Prostate gland (tissue), 2 donors: ENCODE measurements around the gene FBXL17.

Experiments used
- POLR2A ChIP-seq: fragments of 450-650 bp; IDR thresholded peaks from one replicate; pipeline ENCODE4 v1.6.1; 2016; ENCODE audit warnings: antibody characterized with exemption, mild to moderate bottlenecking
- TF ChIP-seq, protein P1 (sequence below), 4 experiments: fragments of 200-600 bp in 2 of 4; fragments of 450-650 bp in 2 of 4; sonication (generic) in 2 of 4; IDR thresholded peaks; 1 replicate in 3 of 4; 2 replicates in 1 of 4; pipeline ENCODE4 v1.5.1; 2016 to 2019; ENCODE audit warnings: antibody characterized with exemption in 4 of 4, mild to moderate bottlenecking in 2 of 4, moderate library complexity in 2 of 4

DNA sequence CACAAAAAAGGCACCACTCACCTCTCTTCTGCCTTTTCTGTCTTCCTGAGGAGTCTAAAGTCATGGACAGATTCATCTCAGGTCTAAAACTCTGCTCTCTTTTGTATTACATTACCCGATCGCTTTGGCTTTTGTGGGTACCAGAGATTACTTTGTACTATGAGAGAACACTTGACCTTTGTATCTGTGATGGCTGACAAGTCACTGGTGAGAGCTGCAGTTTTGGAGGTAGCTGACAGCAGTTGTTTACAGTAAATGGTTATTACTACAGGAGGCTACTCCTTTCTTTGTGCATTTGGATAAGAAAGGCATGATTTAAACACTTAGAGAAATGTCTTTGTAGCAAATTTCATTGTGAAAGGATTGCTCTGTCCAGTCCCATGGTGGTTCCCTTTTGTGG, 307.3 kb downstream of the FBXL17 start:
- TF ChIP-seq, protein P1, sequence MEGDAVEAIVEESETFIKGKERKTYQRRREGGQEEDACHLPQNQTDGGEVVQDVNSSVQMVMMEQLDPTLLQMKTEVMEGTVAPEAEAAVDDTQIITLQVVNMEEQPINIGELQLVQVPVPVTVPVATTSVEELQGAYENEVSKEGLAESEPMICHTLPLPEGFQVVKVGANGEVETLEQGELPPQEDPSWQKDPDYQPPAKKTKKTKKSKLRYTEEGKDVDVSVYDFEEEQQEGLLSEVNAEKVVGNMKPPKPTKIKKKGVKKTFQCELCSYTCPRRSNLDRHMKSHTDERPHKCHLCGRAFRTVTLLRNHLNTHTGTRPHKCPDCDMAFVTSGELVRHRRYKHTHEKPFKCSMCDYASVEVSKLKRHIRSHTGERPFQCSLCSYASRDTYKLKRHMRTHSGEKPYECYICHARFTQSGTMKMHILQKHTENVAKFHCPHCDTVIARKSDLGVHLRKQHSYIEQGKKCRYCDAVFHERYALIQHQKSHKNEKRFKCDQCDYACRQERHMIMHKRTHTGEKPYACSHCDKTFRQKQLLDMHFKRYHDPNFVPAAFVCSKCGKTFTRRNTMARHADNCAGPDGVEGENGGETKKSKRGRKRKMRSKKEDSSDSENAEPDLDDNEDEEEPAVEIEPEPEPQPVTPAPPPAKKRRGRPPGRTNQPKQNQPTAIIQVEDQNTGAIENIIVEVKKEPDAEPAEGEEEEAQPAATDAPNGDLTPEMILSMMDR (IDR thresholded peaks at IDR 0.05), result no peak
- no peak for TF ChIP-seq POLR2A
